Effector CD4-positive, alpha-beta T cell (primary cell): ENCODE measurements around the gene GPC3.

Experiments
- DNase-seq: peaks from one replicate; pipeline ENCODE4 v3.0.0-alpha.2; 2020

Gene GPC3

DNA sequence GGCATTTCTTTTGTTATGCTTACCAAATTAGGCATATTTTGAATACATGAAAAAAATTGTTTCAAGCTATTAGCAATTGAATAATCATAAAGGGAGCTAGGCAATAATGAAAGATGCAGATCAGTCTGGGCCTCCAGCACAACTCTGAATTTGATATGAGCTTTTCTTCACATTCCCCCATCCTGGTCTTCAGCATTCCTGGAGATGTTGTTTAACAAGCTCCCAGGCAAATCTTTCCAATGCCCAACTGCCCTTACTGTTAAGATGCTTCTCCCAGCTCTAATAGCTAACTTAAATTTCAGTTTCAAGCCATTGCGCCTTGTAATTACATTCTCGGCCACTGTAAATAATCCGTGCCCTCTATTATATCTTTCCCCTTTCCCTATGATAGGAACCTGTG is 19.2 kb downstream of the GPC3 start:
- DNase-seq = no peak

DNA sequence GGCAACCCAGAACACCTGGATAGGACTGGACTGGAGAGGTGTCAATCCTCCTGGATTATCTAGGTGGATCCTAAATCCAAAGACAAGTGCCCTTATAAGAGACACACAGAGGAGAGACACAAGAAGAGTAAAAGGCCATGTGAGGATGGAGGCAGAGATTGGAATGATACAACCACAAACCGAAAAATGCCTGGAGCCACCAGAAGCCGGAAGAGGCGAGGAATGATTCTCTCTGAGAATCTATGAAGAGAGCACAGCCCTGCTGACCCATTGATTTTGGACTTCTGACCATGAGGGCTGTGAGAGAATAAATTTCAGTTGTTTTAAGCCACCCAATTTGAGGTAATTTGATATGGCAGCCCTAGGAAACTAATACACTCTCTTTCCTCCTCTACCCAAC is 20.1 kb downstream of the GPC3 start:
- DNase-seq = no peak

DNA sequence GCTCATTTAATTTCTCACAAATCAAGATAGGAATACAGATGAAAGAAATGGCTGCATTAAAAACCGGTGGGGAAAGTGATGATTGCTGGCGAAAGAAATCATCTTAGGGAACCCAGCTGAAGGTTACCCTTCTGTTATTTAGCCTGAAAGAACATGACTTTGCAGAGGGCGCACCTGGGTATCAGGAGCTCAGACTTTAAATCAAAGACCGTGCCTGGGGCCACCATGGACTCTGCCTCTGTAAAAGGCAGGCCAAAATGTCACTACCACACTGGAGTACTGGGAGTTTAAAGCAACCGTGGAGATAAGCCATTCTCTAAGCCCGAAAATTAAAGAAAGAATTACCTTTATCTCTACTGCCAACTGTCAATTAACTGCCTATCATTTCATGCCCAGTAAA is 24.3 kb downstream of the GPC3 start:
- no peak for DNase-seq

DNA sequence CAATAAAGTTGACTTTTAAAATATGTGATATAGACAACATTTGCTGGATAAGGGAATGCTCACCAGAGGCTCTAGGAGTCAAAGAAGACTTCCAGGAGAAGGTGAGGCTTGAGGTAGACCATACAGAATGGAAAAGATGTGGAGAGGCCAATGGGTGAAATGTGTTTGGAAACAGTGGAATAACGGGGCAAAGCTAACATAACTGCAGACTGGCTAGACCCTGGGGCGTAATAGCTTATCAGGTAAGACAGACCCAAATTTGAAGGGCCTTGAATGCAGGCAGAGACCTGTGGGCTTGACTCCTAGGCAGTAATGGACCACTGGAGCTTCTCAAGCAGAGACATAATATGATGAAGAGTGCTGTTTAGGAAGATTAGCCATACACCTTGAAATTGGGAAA is 25.4 kb downstream of the GPC3 start:
- DNase-seq = no peak

DNA sequence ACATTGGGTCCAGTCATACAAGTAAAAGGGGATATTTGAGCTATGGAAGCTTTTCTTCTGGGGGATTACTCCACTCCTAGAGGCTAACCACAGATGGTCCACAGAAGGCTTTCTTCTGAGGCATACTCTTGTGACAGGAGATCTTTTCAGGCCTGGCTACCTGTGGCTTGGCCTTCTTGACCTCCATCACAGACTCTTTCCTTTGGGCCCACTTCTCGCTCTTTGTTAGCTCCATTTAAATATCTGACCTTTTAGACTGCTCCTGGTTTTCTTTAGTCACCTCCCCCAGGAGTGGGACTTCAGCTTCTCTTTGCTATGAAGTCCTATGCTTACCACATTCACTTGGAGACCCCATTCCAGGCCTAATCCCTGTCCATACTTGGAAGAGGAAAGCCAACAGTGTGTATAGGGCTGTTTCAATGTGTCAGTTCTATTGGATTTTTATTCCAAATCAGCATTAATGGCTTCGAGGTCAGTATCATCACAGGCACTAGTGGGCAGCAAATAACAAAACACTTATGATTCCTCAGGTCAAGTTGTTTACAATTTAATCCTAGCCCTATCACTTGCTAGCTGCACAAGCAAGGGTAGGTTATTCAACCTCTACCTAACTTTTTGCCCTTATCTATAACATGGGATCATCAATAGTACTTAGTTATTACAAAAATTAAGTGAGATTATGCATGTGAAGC is 26.3 kb downstream of the GPC3 start:
- DNase-seq = no peak

DNA sequence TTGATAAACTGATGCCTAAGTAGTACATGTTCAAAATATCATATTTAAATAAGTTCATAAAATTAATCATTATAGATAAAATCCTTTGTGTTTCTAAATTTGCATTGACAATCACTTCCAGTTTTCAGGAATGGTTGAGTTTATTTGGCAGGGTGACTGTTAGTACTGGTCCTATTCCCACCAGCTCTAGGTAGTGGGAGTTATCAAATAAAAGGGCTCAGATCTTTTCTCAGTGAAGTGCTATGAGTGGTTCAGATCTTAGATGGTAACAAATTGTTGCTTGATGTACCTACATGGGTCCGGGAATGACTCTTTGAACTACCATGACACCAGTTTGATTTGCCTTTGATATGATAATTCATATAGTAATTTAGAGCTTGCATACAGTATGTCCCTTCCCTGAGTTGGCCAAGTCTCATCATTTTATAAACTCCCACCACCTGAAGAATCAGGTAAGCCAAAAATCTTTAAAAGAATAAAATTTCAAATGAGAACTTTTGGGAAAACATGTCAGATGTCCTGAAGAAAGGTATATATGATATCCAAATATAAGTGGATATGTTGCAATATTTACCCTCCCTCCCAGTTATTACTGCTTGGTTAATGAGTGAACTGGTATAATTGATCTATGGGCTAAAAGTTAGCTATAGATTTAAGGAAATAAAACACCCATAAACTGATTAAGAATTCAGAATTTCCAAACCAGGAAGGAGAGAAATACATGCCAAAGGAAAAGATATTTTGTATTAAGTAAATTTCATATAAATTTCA is 28.6 kb downstream of the GPC3 start:
- no peak for DNase-seq

DNA sequence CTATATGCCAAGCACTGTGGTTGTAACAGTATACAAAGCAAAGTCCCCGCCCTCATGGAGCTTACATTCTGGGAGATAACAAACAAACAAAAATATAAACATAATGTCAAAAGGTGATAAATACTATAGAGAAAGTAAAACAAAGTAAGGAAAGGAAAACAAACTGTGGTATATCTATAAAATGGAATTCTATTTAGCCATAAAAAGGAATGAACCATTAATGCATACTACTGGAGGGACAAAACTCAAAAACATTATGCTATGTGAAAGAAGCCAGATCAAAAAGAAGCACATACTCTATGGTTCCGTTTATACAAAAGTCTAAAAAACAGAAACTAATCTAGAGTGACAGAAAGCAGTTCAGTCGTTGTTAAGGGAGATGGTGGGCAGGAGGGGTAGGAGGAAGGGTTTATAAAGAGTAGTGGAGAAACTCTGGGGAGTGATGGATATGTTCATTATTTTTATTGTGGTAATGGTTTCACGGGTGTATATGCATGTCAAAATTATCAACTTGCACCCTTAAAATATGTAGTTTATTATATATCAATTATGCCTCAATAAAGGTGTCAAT is 31.5 kb downstream of the GPC3 start:
- DNase-seq = no peak

DNA sequence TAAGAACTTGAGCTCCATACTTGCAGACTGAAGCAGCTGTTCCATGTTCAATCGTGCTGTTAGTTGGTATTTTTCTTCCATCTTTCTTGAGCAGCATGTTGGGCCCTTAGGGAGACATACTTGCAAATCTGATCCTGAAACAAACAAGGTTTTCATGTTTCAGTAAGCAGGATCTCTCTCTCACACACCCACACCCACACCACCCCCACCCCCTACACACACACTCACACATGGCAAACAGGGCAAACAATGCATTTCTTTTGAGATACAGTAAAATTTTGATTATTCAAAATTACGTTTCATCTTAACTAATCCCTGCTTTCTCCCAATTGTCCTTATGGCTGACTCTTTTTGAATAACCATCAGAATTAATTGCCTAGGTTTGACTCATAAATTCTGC is 32.3 kb downstream of the GPC3 start:
- DNase-seq = no peak

DNA sequence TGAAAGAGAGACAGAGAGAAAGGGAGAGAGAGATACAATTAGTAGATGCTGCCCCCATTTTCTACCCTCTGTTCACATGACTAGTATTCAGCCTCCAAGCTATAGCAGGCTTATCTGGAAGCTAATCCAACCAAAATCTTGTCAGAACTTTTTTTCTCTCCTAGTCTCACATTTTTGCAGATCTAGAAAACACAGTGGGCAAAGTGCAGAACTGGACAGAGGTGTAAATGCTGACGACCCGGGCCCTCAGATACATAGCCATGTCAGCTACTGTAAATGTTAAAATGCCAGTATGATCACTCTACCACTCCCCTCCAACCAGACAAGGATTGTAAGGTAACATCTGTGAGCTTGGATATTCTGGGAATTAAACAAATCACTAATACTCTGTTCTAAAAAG is 34.3 kb downstream of the GPC3 start:
- no peak for DNase-seq

DNA sequence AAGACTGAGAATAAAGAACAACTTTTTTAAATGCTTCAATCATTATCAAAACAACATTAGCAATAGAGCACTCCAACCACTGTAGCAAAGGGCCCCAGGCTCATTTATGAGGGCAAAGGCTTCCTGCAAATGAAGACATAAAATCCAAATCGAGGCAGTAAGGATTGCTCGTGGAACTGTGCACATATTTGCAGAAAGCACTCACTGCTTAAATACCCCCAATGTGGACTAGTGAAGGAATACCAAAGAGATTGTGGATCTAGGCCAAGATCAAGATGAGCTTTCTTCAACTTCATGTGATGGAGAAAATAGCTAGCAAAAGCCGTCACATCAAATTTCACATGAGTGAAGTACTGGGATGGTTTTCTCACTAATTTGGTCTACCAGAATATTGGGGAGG is 35.2 kb downstream of the GPC3 start:
- no peak for DNase-seq

DNA sequence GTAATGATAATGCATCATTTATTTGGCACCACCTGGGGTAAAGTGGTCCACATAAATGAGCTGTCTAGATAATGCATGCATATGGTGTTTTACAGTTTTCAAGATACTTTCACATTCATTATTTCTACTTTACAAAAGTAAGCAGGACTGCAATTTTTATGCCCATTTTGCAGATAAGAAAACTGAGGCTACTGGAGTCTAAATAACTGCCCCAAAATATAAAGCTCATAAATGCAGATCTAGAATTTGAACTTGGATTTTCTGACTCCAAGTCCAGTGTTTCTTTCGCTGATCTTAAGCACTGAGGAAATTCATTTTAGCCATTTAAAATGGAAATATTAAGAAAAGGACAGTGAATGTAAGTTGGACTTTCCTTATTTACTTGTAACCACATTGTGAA is 36.5 kb downstream of the GPC3 start:
- DNase-seq = no peak

DNA sequence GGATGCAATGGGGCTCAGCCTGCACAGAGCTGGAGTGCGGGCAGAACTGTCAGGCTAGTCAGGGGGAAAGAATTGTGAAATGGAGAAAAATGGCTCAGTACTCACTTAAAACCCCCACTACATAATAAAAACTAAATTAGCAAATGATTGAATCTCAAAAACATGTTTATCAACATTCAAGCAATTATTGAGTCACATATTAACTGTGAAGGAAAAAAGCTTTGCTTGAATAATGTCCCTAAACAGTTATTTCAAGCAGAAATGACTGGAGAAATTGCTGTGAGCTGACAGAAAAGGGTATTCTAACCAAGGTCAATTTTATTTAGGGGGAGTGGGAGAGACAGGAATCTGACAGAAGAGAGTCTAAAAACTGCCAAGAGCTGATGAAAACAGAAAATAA is 37.4 kb downstream of the GPC3 start:
- DNase-seq = no peak

DNA sequence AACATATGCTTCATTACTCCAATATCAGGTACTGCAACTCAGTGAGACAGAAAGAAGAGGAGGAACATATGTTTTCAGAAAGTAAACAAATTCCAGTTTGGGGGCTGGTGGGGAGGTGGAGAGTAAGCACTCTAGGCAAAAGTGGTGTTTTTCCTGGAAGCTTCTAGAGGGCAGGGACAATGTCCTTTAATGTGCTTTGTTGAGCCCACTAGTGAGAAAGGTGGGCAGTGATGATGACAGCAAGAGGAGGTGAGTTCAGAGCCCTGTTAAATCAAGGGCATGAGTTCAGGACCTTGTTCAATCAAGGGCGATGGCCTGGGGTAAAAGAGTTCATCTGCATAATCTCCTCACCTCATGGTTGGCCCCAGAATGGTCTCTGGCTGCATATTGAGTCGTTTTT is 38.4 kb downstream of the GPC3 start:
- DNase-seq = no peak

DNA sequence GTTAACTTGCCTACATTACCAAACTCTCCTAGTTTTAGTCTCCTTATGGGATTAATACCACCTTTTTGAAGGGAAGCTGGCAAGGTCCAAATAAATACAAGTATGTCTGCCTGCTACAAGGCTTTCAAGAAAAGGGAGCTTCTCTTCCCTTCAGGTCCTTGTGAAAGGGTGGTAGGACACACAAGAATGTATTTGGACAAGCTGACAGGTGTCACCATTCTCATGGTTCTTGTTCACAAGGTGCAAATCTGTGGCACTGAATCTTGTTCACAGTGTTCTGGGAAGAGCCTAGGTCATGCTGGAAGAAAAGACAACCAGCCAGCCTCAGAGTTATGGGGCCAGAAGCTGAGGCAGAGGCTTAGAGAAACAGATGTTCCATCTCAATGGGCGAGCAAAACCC is 41.9 kb downstream of the GPC3 start:
- DNase-seq = no peak

DNA sequence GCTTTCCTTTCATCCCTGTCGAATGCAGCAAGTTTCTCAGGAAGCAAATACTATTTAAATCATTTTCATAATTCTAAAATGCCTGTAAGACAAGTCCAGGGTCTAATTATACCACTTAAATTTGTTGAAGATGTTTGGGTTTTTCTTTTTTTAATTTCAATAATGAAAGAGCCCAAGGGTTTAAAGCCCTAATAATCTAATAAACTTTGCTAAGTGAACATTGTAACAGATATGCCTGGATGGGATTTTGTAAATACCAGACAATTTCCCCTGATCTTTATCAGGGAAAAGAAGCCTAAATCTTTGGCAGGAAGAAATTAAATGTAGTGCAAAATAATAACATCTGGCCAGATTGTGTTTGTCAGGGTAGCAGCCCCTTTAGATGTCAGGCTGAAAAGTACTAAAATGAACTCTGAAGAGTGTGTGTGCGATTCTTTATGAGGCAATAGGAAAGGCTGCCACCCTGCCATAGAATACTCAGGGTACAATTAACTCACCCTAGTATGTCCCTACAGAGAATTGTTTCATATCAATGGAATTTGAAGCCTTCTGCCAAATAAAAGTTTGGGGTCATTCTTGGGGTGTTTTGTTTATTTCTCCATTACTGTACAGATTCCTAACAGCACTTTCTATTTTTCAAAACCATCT is 45.6 kb downstream of the GPC3 start:
- no peak for DNase-seq

DNA sequence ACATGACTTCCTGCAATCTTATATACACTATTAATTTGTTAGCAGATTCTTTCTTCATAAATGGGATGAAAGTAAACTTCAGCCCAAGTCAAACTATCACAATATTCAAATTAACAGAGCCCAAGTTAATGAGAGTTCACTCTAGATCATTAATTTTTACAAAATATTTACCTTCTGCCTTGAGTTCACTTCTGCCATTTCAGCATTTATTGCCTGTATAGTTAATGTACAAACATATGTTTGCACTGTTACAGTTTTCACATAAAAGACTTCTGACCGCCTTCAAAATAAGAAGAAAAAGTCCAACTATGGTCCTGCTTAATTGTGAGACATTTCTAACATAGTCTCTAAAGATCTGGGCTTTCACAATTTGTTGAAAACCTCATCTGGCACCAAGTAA is 46.9 kb downstream of the GPC3 start:
- no peak for DNase-seq

DNA sequence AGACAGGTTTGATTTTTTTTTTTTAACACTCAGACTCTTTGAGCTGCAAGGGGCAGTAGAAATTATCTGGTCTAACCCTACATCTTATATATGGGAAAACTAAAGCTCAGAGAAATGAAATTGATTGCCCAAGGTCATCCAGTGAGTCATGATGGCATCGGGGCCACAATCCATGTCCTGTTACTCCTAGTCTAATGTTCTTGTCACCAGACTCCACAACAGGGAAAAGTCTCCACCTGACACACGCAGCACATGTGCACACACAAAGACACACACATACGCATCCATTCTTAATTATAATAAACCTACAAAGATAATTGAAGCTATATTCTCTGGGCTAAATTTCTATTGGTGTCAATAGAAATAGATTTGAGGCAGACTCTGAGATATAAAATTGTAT is 48.4 kb downstream of the GPC3 start:
- DNase-seq = no peak

DNA sequence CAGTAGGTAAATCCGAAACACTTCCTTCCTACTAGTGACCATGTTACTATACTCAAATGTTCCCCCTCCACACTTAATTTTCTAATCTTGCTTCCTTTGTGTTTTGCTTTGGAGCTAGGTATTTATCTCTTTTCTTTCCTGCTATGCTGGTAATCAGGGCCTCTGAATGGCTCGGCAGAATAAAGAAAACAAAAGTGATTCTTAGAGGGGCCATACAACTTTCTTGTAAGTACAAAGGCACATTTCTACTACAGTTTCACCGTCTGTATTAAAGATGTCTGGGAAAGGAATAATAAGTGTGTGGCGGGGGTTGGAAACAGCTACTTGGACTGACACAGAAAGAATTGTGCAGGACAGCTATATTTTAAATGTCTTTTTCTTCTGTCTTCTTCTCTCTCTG is 50.3 kb downstream of the GPC3 start:
- DNase-seq = no peak

DNA sequence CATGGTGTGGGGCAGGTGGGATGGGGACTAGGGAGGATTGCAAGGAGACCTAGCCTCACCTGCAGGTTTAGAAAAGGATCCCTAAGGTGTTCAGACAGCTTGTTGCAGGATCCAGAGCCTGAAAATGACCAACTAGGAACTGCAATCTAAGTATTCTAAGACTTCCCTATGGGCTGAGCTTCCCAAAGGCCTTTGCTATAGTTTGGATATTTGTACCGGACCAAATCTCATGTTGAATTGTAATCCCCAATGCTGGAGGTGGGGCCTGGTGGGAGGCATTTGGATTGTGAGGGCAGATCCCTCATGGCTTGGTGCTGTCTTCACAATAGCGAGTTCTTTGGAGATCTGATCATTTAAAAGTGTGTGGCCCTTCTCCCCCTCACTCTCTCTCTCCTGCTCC is 52.1 kb downstream of the GPC3 start:
- no peak for DNase-seq

DNA sequence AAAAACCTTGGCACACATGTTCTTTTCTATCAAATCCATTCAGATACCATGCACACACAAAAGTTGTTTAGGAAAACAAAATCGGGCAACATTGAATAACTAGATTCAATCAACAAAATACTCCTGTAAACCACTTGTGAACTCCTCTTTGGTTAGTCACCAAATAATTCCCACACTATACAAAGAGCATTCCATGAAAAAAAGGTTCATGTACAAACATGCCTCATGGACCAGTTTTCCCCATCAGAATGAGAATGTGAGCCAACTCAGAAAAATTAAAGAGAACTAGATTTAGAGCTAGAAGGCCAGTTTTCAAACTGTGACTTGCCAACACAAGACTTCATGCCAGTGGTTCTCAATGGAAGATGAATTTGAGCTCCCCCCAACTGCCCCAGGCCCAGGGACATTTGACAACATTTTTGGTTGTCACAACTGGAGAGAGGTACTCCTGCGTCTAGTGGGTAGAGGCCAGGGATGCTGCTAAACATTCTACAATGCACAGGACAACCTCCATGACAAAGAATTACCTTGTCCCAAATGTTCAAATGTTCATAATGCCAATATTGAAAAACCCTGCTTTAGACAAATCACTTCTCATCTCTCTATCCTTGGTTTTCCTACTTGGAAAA is 55.4 kb downstream of the GPC3 start:
- no peak for DNase-seq

DNA sequence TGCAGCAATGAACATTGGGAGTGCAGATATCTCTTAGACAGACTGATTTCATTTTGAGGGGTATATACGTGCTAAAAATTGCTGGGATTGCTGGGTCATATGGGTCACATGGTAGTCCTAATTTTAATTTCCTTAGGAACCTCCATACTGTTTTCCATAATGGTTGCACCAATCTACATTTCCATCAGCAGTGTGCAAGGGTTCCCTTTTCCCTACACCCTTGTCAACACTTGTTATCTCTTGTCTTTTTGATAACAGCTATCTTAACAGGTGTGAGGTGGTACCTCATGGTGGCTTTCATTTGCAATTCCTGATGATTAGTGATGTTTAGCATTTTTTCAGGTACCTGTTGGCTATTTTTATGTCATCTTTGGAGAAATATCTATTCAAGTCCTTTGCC is 57.0 kb downstream of the GPC3 start:
- DNase-seq = no peak

DNA sequence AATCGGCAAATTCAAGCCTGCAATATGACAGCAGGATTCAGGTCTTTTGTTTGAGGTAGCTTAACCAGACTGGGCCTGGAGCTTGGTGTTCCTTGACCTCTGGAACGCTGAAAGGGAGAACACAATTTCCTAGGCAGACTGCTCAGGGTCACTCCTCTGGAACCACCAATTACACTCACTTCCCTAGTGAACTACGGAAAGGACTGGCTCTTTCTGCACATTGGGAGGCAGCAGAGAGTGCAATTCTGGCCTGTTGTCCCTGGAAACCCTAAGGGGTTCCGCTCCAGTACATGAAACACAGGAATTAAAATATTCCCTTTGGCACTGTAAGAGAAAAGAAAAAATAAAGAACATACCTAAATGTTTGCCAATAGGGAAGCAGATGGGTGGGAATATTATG is 58.6 kb downstream of the GPC3 start:
- no peak for DNase-seq

DNA sequence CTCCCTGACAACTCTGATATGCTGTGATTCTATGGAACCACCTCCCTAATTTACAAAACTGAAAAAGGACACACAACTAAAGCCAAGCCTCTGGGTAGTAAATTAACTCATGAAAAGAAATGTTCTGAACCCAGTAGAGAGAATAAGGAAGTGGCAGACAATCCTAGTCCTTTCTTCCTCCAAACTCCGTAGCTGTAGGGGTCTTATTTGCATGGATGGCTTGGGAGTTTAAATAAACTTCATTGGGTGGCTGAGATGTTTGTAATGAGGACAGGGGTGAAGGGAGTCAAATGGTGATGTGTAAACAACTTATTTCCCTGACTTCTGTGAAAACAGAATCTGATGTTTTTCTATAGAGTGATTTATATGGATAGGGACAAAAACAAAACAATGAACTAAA is 59.3 kb downstream of the GPC3 start:
- no peak for DNase-seq

DNA sequence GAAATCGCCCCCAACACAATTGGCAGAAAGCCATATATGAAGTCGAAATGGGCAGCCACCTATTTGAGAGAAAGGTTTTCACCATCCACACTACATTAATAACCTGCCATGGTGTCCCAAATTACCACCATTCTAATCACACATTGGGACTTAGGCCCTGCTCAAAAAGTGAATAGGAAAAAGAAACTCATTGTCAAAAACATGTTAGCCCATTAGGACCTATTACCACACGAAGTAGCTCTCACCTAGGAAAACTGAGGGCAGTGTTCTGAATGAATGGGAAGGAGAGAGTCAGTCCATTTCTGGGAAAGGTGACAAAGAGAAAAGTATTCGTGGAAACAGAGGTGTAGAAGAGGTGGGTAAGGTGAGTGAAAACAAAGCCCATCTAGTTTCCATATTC is 60.8 kb downstream of the GPC3 start:
- DNase-seq = no peak
